Small intestine (tissue), 7 donors: ENCODE results near the gene C19orf81. TPM values are rescaled to one million over a fixed set of nuclear protein-coding genes. Genes with fewer than 3 reads are reported as not detected.
A peak's percentile ranks its signal among the peaks of the same experiment; 100 is the strongest.

Experiments
- DNase-seq, 2 donors: peaks; one replicate each; pipeline versions ENCODE4 v3.0.0 to v3.0.0-alpha.2; 2013
- FAIRE-seq: peaks from 2 replicates; lab custom pipeline; 2012; peaks lifted over from hg19 to GRCh38; lab: Jason Lieb, UNC
- H3K27ac ChIP-seq, 3 donors: one replicate each; pipeline ENCODE4 v1.5.1; 2013; ENCODE audit warnings: low read length in 2 of 3, mild to moderate bottlenecking in 2 of 3, control low read depth in 1 of 3, inconsistent platforms in 1 of 3, low read depth in 1 of 3, moderate library complexity in 1 of 3
- H3K27me3 ChIP-seq, 3 donors: one replicate each; pipeline ENCODE4 v1.6.1; 2013; ENCODE audit warnings: low read length in 3 of 3, inconsistent platforms in 1 of 3; ENCODE audit not compliant: control insufficient read depth in 3 of 3, insufficient read depth in 3 of 3
- H3K36me3 ChIP-seq, 3 donors: one replicate each; pipeline ENCODE4 v1.6.1; 2013; ENCODE audit warnings: low read length in 3 of 3, inconsistent platforms in 1 of 3, low read depth in 1 of 3, mild to moderate bottlenecking in 1 of 3, moderate library complexity in 1 of 3; ENCODE audit not compliant: control insufficient read depth in 3 of 3, insufficient read depth in 2 of 3
- H3K4me1 ChIP-seq, 3 donors: one replicate each; pipeline ENCODE4 v1.6.1; 2013; ENCODE audit warnings: low read length in 2 of 3, inconsistent platforms in 1 of 3, low read depth in 1 of 3, mild to moderate bottlenecking in 1 of 3, moderate library complexity in 1 of 3; ENCODE audit not compliant: control insufficient read depth in 3 of 3, insufficient read depth in 2 of 3
- H3K4me3 ChIP-seq, 3 donors: one replicate each; pipeline ENCODE4 v1.5.1; 2013; ENCODE audit warnings: low read length in 3 of 3, control low read depth in 1 of 3, inconsistent platforms in 1 of 3, low read depth in 1 of 3, mild to moderate bottlenecking in 1 of 3, moderate library complexity in 1 of 3
- H3K9me3 ChIP-seq, 2 donors: one replicate each; pipeline ENCODE4 v1.6.1; 2013; ENCODE audit warnings: low read depth in 1 of 2, low read length in 1 of 2; ENCODE audit not compliant: control insufficient read depth in 2 of 2, insufficient read depth in 1 of 2
- WGBS, 3 donors: extraction: QIAGEN DNeasy Blood & Tissue Kit; methylation state at CpG; one replicate each; pipeline ENCODE4 v1.1.7; 2013; 5-methylcytosine and 5-hydroxymethylcytosine counted together
- polyA plus RNA-seq, 4 donors: library from polyadenylated mRNA; stranded (reverse) in 3 of 4; unstranded in 1 of 4; fragments of 200-250 nt in 3 of 4; fragments of 120-200 nt in 1 of 4; gene quantifications; one replicate each; pipeline versions ENCODE4 v1.2.1 to v1.2.3, GENCODE V29; 2013
- donor health status: healthy with polysubstance abuse.
- donor health status: control.
- donor health status: control.
- donor health status: Bipolar disorder and iron deficiency.
- donor health status: healthy.

The C19orf81 gene
- polyA plus RNA-seq, 4 donors: 0.19 TPM; not detected in 3

- DNase-seq: no peak
Observed at GRCh38 chr19:50693064-50693975, 44.1 kb downstream of the C19orf81 start.

GRCh38 chr19:50694815-50695145, 45.5 kb downstream of the C19orf81 start:
- no peaks in the 10 kb centered on the region for H3K9me3 ChIP-seq
- H3K4me3 ChIP-seq: no peak overlapping the region
- no peaks in the 10 kb centered on the region for H3K4me1 ChIP-seq
- peaks cover 9 to 32% (median 20%) of the 10 kb centered on the region in 3 donors for H3K27me3 ChIP-seq
- no peaks in the 10 kb centered on the region for H3K36me3 ChIP-seq
- WGBS, 3 donors: 5% methylated on average over 8 to 51 of the region's 51 CpGs
- DNase-seq: no peak
- FAIRE-seq: no peak
- no peak overlapping the region for H3K27ac ChIP-seq

More at GRCh38 chr19:50693064-50693975, 44.1 kb downstream of the C19orf81 start:
- Histone ChIP-seq H3K27ac (no peak overlapping the region), H3K4me3 (no peak overlapping the region), H3K4me1 (no peaks in the 10 kb centered on the region), H3K27me3 (peaks cover 9 to 32% (median 19%) of the 10 kb centered on the region in 3 donors), H3K36me3 (no peaks in the 10 kb centered on the region), H3K9me3 (no peaks in the 10 kb centered on the region)
- WGBS, 3 donors: 7 to 13% (median 10%) methylated on average over 21 to 23 of the region's 23 CpGs
- no peak for FAIRE-seq

GRCh38 chr19:50695251-50696093, 46.2 kb downstream of the C19orf81 start:
- FAIRE-seq (no peak), DNase-seq (peak in 1 of 2 donors; percentile 32)
- Histone ChIP-seq H3K4me1 (no peaks in the 10 kb centered on the region), H3K4me3 (no peak overlapping the region), H3K36me3 (no peaks in the 10 kb centered on the region), H3K9me3 (no peaks in the 10 kb centered on the region), H3K27ac (no peak overlapping the region), H3K27me3 (peaks cover 9 to 28% (median 20%) of the 10 kb centered on the region in 3 donors)
- 5 to 9% (median 8%) methylated on average over 41 to 71 of the region's 81 CpGs for WGBS, 3 donors

- H3K27me3 ChIP-seq: peaks cover 9 to 28% (median 17%) of the 10 kb centered on the region in 3 donors
- no peaks in the 10 kb centered on the region for H3K36me3 ChIP-seq
- 53 to 55% (median 54%) methylated on average over 14 to 15 of the region's 15 CpGs for WGBS, 3 donors
- no peaks in the 10 kb centered on the region for H3K4me1 ChIP-seq
- FAIRE-seq: no peak
- no peak overlapping the region for H3K27ac ChIP-seq
- H3K4me3 ChIP-seq: no peak overlapping the region
- no peak for DNase-seq
- H3K9me3 ChIP-seq: no peaks in the 10 kb centered on the region
Observed at GRCh38 chr19:50696094-50696483, 46.8 kb downstream of the C19orf81 start.

GRCh38 chr19:50697414-50698124, 48.3 kb downstream of the C19orf81 start:
- WGBS, 3 donors: 67 to 68% (median 67%) methylated on average over 13 of the region's 13 CpGs
- FAIRE-seq: no peak
- no peak overlapping the region for H3K27ac ChIP-seq

GRCh38 chr19:50701367-50701985, 52.2 kb downstream of the C19orf81 start:
- peaks cover 0 to 9% (median 5%) of the 10 kb centered on the region in 3 donors for H3K27me3 ChIP-seq
- no peaks in the 10 kb centered on the region for H3K9me3 ChIP-seq
- FAIRE-seq (no peak), DNase-seq (no peak)
- H3K4me1 ChIP-seq: no peaks in the 10 kb centered on the region
- 80 to 89% (median 89%) methylated on average over 13 of the region's 13 CpGs for WGBS, 3 donors
- H3K27ac ChIP-seq: no peak overlapping the region
- H3K4me3 ChIP-seq: no peak overlapping the region
- no peaks in the 10 kb centered on the region for H3K36me3 ChIP-seq

More at GRCh38 chr19:50697414-50698124, 48.3 kb downstream of the C19orf81 start:
- Histone ChIP-seq H3K4me3 (no peak overlapping the region), H3K36me3 (no peaks in the 10 kb centered on the region), H3K4me1 (no peaks in the 10 kb centered on the region), H3K27me3 (peaks cover 9 to 25% (median 12%) of the 10 kb centered on the region in 3 donors), H3K9me3 (no peaks in the 10 kb centered on the region)
- no peak for DNase-seq

GRCh38 chr19:50702158-50702870, 53.1 kb downstream of the C19orf81 start:
- no peaks in the 10 kb centered on the region for H3K9me3 ChIP-seq
- FAIRE-seq: no peak
- no peaks in the 10 kb centered on the region for H3K36me3 ChIP-seq
- no peak for DNase-seq
- no peak overlapping the region for H3K27ac ChIP-seq
- WGBS, 3 donors: 59 to 68% (median 66%) methylated on average over 19 to 23 of the region's 23 CpGs
- H3K27me3 ChIP-seq: peaks cover 0 to 9% (median 5%) of the 10 kb centered on the region in 3 donors
- no peak overlapping the region for H3K4me3 ChIP-seq
- H3K4me1 ChIP-seq: no peaks in the 10 kb centered on the region
